Measurements from ENCODE around the gene WDR90.
A peak's percentile ranks its signal among the peaks of the same experiment; 100 is the strongest.

WDR90 gene

DNA sequence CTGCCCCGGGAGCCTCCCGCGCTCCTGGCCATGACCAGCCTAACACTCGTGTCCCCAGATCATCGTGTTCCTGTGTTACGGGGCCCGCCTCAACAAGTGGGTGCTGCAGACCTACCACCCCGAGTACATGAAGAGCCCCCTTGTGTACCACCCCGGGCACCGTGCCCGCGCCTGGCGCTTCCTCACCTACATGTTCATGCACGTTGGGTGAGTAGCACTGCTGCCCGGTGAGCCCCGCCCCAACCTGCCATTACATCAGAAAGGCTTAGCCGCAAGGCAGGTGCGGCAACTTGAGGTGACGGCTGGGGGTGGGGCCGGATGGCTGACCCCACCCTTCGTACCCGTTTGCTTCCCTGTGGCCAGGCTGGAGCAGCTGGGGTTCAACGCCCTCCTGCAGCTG, 27.7 kb downstream of the WDR90 start:
- no peak for DNase-seq (ENCODE audit: low read depth)

DNA sequence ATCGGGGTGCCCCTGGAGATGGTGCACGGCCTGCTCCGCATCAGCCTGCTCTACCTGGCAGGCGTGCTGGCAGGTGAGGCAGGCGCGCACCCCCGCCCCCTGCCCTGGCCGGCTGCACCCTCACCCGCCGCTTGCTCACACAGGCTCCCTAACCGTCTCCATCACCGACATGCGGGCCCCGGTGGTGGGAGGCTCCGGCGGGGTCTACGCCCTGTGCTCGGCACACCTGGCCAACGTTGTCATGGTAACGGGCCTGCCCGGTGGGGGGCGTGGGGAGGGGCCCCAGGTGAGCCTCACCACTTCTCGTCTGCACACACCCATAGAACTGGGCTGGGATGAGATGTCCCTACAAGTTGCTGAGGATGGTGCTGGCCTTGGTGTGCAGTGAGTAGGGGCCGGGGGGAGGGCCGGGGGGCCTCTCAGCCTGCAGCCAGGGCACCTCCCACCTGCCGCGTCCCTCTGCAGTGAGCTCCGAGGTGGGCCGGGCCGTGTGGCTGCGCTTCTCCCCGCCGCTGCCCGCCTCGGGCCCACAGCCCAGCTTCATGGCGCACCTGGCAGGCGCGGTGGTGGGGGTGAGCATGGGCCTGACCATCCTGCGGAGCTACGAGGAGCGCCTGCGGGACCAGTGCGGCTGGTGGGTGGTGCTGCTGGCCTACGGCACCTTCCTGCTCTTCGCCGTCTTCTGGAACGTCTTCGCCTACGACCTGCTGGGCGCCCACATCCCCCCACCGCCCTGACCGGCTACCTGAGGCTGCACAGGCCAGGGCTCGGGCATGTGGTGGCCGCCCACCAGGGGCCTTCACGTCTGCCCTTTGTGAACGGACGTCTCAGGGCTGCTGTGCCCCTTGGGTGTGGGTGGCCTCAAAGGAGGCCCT, 28.4 kb downstream of the WDR90 start:
- DNase-seq (ENCODE audit: low read depth) = no peak

DNA sequence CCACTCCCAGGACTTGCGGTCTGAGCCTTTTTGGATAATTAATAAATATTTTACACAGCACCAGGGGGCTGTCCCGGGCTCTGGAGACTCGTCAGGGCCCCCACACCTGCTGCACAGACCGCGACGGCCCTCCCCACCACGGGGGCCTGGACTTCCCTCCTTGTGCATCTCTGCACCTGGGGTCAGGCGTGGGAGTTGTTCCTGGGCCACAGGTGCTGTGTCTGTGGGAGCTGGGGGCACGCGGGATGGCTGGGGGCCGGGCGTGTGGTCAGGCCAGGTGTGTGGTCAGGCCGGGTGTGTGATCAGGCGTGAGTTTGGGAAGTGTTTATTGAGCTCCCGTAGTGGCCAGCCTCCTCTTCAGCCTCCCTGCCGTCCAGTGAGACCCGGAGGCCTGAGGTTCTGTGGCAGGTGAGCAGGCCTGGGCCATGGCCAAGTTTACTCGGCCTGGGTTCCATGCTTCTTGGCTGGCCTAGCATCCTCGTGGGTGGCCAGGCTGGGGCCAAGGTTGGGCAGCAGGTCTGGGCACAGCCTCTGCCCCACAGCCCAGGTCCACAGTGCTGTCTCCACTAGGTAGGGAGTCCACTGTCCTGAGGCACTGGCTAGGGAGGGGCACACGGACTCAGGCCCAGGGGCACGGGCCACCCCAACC, 29.2 kb downstream of the WDR90 start:
- DNase-seq (ENCODE audit: low read depth) = no peak

DNA sequence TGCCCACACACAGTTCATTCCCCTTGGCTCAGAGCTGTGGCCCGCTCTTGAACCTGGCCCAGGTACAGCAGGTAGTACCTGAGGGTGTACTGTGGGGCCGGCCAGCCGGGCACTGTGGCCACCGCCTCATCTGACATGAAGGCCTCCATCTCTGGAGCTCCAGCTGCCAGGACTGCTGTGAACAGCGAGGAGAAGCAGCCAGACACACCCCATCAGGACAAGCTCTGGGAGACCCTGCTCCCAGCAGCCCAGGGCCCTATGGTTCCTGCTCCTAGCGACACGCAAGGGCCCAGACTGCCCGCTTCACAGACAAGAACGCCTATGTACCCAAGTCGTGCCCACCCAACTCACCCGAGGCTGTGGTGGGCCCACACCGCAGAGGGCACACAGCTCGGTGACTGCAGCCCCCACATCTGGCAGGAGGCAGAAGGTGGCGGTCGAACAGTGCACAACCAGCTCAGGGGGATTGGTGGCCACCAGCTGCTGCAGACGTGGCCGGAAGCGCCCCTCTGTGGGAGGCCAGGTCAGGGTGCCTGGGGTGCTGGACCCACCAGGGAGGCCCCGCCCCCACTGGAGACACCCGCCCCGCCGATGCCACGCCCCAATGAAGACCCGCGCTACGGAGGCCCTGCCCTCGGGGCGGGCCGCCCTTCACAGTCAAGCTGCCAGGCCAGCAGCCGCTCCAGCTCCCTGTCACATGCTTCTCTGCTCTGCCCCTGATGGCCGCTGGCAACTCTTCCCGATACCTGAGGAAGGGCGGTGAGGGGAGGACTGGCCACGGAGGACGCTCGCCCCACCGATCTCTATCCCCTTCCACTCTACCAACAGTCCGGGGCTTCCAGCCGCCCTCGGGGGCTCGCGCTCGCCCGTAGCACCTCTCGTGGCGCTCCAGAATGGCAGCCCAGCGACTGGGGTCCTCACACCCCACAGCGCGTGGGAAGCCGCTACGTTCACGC, 30.0 kb downstream of the WDR90 start:
- DNase-seq (ENCODE audit: low read depth) = peak; percentile 35

DNA sequence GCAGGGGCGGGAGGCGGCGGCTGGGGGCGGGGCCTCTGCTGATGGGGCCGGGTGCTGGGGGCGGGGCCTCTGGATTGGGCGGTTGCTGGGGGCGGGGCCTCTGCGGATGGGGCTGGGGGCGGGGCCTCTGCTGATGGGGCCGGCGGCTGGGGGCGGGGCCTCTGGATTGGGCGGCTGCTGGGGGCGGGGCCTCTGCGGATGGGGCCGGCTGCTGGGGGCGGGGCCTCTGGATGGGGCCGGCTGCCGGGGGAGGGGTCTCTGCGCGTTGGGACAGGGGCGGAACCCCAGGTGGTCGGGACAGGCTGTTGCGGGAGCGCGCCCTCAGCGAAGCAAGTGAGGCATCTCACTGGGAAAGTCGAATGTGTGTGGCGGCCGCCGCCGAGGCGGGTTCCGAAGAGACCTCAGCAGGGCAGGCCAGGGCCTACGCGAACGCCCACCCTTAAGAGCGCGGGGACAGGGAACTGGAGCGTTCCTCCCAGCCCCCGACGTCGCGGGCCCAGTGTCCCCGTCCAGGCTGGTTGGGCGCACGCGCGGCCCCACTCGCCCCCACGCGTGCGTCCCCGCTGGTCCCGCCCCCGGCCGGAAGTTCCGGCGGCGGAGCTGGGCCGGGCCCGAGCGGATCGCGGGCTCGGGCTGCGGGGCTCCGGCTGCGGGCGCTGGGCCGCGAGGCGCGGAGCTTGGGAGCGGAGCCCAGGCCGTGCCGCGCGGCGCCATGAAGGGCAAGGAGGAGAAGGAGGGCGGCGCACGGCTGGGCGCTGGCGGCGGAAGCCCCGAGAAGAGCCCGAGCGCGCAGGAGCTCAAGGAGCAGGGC, 30.9 kb downstream of the WDR90 start, which contains the start of gene STUB1:
Gene STUB1, plus strand, starts transcription at position 597 of the 811 bp plus-strand sequence. Its CDS starts 116 bp downstream, at position 713.
- peak; percentile 84 for DNase-seq (ENCODE audit: low read depth)

DNA sequence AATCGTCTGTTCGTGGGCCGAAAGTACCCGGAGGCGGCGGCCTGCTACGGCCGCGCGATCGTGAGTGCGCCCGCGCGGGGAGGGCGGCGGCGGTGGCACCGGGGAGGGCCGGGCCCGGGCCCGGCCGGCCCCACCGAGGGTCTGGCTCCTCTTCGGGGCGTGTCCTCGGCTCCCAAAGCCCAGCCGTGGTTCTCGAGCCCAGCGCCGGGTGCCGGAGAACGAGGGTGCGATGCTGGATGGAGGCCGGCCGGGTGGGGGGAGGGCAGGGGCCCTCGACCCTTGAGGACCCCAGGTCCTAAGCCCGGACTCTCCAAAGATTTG, 31.4 kb downstream of the WDR90 start:
- no peak for DNase-seq (ENCODE audit: low read depth)

DNA sequence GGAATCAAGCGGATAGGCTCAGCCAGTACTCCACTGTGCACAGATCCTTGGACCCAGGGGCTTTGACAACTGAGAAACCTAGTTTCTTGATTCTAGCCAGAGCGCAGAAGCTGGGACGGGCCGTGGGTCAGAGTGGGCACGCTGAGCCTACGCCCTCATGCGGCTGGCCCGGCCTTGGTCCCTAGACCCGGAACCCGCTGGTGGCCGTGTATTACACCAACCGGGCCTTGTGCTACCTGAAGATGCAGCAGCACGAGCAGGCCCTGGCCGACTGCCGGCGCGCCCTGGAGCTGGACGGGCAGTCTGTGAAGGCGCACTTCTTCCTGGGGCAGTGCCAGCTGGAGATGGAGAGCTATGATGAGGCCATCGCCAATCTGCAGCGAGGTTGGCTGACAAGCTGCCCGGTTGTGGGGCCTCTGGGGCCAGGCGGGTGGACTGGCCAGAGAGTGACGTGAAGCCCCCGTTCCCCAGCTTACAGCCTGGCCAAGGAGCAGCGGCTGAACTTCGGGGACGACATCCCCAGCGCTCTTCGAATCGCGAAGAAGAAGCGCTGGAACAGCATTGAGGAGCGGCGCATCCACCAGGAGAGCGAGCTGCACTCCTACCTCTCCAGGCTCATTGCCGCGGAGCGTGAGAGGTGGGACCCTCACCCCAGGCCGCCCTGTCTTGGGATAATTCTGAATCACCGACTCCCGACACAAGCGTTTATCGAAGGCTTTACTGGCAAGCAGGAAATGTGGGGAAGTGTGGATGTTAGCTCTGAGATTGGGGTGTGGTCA, 32.0 kb downstream of the WDR90 start:
- no peak for DNase-seq (ENCODE audit: low read depth)

DNA sequence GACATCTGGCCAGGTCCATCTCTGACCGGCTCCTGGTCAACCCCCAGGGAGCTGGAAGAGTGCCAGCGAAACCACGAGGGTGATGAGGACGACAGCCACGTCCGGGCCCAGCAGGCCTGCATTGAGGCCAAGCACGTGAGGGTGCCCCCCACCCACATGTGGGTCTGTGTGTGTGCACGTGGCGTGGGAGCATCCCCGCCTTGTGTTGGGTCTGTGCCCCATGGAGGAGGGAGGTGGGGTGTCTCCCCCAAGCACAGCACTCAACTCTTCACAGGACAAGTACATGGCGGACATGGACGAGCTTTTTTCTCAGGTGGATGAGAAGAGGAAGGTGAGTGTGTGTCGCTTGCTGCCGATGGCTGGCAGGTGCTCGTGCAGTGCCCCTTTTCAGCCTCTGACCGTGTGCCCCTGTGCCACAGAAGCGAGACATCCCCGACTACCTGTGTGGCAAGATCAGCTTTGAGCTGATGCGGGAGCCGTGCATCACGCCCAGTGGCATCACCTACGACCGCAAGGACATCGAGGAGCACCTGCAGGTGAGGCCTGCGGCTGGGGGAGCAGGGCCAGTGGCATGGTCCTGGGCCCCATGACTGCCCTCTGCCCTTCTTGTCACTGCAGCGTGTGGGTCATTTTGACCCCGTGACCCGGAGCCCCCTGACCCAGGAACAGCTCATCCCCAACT, 32.7 kb downstream of the WDR90 start:
- DNase-seq (ENCODE audit: low read depth) = no peak

DNA sequence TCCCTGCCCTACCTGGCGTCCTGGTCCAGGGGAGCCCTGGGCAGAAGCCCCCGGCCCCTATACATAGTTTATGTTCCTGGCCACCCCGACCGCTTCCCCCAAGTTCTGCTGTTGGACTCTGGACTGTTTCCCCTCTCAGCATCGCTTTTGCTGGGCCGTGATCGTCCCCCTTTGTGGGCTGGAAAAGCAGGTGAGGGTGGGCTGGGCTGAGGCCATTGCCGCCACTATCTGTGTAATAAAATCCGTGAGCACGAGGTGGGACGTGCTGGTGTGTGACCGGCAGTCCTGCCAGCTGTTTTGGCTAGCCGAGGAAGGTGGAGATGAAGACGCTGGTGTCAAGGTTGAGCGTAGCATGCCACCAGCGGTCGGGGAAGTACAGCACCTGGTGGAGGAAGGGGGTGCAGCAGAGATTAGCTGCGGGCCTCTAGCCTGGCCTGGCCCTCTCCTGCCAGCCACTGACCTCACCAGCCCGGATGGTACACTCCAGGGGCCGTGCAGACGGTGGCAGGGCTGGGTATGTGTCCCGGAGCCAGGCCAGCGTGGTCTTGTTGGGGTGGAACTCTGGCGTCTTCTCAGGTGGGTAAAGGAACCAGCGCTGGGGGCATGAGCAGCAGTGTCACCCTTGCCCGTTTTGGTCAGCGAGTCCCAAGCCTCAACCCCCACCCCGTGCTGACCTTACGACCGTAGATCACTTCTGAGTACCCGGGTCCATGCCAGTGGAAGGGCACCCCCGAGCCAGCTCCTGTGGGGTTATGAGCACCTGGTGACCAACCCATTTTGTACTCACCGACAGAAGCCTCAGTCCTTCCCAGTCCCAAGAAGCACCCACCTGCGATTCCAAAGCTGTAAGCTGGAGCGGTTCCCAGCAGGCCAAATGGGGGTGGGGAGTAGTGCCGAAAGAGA, 33.6 kb downstream of the WDR90 start:
- DNase-seq (ENCODE audit: low read depth) = no peak

DNA sequence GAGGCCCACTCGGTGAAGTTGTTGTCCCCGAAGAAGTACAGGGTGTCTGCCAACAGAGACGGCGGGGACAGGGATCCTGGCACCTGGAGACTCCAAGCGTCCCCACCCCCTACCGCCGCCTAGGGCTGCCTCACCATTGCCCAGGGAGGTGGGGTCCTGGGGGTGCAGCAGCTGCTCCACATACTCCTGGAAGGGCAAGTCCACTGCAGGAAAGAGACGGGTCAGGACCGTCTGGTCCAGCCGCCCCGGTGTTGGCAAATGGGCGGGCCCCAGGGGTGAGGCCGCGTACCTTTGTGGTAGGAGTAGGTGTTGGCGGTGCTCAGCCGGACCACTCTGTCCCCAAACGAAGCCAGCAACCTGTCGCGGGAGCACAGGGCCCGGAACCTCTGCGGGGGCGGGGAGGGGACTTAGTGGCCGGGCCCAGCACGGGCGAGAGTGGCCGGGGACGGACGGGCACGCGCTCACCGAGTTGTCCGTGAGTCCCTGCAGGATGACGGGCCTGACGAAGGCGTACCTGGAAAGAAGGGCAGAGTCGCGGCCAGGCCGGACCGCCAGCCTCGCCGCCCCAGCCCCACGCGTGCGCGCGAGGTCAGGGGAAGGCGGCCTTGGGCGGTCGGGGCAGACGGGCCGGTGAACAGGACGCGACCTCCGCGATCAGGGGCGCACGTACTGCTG, 34.4 kb downstream of the WDR90 start:
- no peak for DNase-seq (ENCODE audit: low read depth)

DNA sequence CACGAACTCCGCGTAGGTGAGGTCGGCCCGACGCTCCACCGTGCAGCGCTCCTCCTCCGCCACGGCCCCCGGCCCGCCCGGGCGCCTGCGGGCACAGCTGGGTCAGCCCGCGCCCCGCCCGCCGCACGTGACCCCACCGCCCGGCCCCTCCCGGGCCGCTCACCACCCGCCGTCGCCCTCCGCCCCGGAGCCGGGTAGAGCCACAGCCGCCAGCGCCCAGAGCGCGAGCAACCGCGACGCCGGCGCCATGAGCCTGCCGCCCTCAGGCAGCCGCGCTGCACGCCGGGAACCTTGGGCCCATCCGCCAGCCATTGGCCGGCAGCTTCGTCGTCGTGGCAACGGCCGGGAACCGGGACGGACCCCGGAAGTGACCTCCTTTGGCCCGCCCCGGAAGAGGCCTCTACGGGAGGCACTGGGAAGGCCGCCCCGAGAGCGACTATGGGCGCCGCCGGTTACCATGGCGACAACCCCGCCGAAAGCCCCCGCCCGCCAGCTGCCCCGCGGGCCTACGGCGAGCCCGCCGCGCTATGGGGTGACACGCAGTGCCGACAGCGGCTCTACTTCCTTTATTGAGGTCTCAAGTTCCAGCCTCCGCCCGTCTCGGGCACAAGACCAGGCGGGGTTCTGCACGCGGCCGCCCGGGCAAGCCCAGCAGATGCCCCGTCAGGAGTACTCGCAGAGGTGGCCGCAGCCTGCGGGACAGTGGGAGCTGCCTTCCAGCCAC, 35.1 kb downstream of the WDR90 start, which contains the start of gene JMJD8:
Gene JMJD8, minus strand, starts transcription at position 264 of the 724 bp plus-strand sequence. Its CDS starts 15 bp downstream, at position 249.
- DNase-seq (ENCODE audit: low read depth) = peak; percentile 97

DNA sequence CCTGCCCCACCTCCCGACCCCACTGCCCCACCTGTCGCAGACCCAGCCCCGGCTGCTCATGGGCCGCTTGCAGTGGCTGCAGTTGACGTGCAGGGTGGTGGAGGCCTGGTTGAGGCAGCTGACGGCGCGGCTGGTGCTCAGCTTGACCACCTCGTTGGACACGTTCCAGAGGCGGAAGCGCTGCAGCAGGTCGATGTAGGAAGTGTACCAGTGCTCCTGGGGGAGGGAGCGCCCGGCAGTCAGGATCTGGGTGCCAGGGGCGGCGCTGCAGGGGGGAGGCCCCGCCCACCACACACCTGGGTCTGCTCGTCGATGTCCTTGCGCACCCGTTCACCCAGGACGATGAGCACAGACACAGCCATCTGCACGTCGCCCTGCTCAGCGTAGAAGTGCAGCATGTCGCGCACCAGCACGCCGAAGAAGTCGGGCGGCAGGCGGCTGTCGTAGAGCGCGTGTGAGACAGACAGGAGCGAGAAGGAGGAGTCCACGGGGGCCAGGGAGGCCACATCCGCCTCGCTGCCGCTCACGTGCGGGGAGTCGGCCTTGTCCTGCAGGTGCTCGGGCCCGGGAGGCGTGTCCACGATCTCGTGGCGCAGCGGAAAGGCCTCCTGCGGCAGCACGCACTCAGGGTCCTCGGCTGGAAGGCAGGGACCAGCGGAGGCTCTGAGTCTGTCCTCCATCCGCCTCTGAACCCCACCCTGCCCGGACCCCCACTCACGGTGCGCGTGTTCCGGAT, 36.0 kb downstream of the WDR90 start:
- no peak for DNase-seq (ENCODE audit: low read depth)

DNA sequence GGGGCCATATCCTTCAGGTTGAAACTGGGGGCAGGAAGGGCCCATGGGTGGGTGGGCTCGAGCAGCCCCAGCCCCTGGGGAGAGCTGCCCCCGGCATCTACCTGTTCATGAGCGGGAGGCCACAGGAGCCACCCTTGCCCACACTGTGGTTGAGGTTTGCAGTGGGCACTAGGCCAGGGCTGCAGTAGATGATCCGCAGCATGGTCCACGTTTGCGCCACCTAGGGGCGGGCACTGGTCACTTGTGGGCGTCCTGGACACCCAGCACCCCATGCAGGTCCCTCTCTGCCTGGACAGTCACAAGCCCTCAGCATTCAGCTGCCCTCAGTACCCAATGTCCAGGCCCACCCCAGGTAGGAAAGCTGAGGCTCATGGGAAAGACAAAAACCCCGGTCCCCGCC, 36.8 kb downstream of the WDR90 start:
- DNase-seq (ENCODE audit: low read depth) = no peak

DNA sequence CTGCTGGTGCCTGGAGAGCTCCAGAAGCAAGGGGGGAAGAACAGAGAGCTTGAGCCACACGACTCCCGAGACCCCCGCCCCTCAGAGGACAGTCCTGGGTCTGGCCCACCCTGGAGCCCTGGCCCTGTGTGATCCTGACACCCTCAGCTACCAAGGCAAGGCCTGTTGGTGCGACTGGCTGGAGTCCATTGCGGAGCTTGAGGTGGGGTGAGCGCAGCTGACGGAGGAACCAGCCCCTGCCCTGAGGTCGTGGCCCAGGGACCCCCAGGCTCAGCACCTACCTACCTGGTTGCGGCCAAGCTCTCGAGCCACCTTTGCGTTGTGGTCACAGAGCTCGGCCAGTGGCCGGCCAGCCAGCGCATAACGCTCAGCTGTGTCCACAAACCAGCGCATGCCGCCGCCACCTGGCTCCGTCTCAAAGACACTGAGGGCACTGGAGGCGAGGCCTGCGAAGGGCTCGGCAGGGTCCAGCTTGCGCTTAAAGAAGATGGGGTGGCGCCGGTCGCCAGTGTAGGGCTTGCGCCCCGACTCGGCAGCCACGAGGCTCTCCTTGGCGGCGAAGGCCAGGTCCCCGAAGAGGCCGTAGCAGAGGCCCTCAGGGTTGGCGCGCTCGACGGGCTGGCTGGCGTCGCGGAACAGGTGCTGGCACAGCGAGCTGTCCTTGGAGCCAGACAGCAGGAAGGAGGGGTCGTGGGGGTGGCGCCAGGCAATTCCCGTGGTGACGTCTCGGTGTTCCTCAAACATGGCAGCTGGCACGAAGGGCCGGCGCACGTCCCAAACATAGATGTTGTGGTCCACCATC, 37.5 kb downstream of the WDR90 start:
- no peak for DNase-seq (ENCODE audit: low read depth)

DNA sequence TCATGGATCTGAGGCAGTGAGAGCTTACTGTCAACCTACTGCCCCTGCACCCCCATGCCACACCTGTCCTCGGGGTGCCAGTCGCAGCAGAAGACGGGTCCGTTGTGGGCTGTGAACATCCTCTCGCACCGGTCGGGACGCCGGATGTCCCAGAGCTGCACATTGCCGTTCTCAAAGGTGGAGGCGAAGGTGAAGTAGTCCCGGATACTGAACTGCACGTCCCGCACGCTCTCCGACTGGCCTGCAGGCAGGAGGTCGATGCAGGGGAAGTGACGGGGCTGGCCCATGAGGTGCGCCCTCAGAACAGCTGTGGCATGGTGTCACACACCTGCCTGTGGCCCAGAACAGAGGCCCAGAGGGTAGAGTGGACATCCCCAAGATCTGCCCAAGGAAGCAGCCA, 38.3 kb downstream of the WDR90 start:
- no peak for DNase-seq (ENCODE audit: low read depth)

Data from stimulated activated CD8-positive, alpha-beta memory T cell treated with anti-CD3 and anti-CD28 coated beads, Interleukin-12 subunit alpha, Interleukin-12 subunit beta, amount 100 ng/mL, for 4 hours (primary cell).